ENCODE data around the gene RAB34. TPM values are rescaled to one million over a fixed set of nuclear protein-coding genes. Genes with fewer than 3 reads are reported as not detected.
A peak's percentile ranks its signal among the peaks of the same experiment; 100 is the strongest.

Gene RAB34
- total RNA-seq, 1 experiment from 2014 or later: 284 TPM

GRCh38 chr17:28712705-28713415 is 4.8 kb downstream of the RAB34 start:
- intact Hi-C loops (cut with micrococcal nuclease; ENCODE audit: unreplicated experiment) (no loop called here), in situ Hi-C loops (cut with HindIII; ENCODE audit: low pct_unique_long_range_greater_than_20kb, low sequenced_read_pairs) (no loop called here)
- Histone ChIP-seq H3K36me3 (ENCODE audit: control insufficient read depth, insufficient read depth, low read length) (peaks cover 5% of the 10 kb centered on the region), H3K27me3 (ENCODE audit: control insufficient read depth, insufficient read depth, low read length) (no peaks in the 10 kb centered on the region), H3K4me1 (ENCODE audit: control insufficient read depth, insufficient read depth, low read length) (peaks cover 29% of the 10 kb centered on the region), H3K9me3 (ENCODE audit: control insufficient read depth, insufficient read depth, low read depth, low read length) (no peaks in the 10 kb centered on the region), H3K27ac (ENCODE audit: low read length) (peak overlapping the region; percentile 92), H3K4me3 (ENCODE audit: low read depth in 2 of 2, low read length in 2 of 2) (no peak overlapping the region; a peak in 1 of 4 replicates)
- ATAC-seq: no peak
- POLR2A ChIA-PET: interaction anchor here (2.5 kb wide), 1 partner anchor 7 kb away, joined by 39 read pairs; the partner anchor contains the start of gene RPL23A
- no TSS peak for BruUV-seq (replicated peaks)
- CTCF ChIA-PET: no interaction called here
- TF ChIP-seq CTCF (IDR thresholded peaks at IDR 0.05): no peak
- no peak for TF ChIP-seq POLR2AphosphoS5 (IDR thresholded peaks at IDR 0.05; ENCODE audit: low read depth, low read length)
- TF ChIP-seq SIN3A (IDR thresholded peaks at IDR 0.05; ENCODE audit: borderline replicate concordance, insufficient read depth, low read depth, low read length): no peak
- TF ChIP-seq REST (IDR thresholded peaks at IDR 0.05; ENCODE audit: insufficient read depth in 1 of 2, low read depth in 2 of 2, low read length in 1 of 2): no peak
- TF ChIP-seq TCF7L2 (IDR thresholded peaks at IDR 0.05; ENCODE audit: low read depth, low read length): no peak
- no peak for DNase-seq (ENCODE audit: low read depth, low spot score)

- peak; percentile 22 for ATAC-seq
- H3K4me3 ChIP-seq (ENCODE audit: low read depth in 2 of 2, low read length in 2 of 2): peak overlapping the region; percentile 55 to 69
- in situ Hi-C loops (cut with HindIII; ENCODE audit: low pct_unique_long_range_greater_than_20kb, low sequenced_read_pairs) (no loop called here), intact Hi-C loops (cut with micrococcal nuclease; ENCODE audit: unreplicated experiment) (no loop called here)
- H3K36me3 ChIP-seq (ENCODE audit: control insufficient read depth, insufficient read depth, low read length): peaks cover 5% of the 10 kb centered on the region
- DNase-seq (ENCODE audit: low read depth, low spot score): no peak
- CTCF ChIA-PET: no interaction called here
- peak overlapping the region; percentile 92 for H3K27ac ChIP-seq (ENCODE audit: low read length)
- H3K27me3 ChIP-seq (ENCODE audit: control insufficient read depth, insufficient read depth, low read length): no peaks in the 10 kb centered on the region
- H3K9me3 ChIP-seq (ENCODE audit: control insufficient read depth, insufficient read depth, low read depth, low read length): no peaks in the 10 kb centered on the region
- no TSS peak for BruUV-seq (replicated peaks)
- POLR2A ChIA-PET: interaction anchor here (0.6 to 2.5 kb wide), 3 partner anchors 8 to 16 kb away, joined by 3 to 39 read pairs (median 7); partner anchors contain the start of gene RPL23A
- no peak for TF ChIP-seq SIN3A (IDR thresholded peaks at IDR 0.05; ENCODE audit: borderline replicate concordance, insufficient read depth, low read depth, low read length)
- no peak for TF ChIP-seq REST (IDR thresholded peaks at IDR 0.05; ENCODE audit: insufficient read depth in 1 of 2, low read depth in 2 of 2, low read length in 1 of 2)
- no peak for TF ChIP-seq CTCF (IDR thresholded peaks at IDR 0.05)
- TF ChIP-seq TCF7L2 (IDR thresholded peaks at IDR 0.05; ENCODE audit: low read depth, low read length): no peak
- no peak for TF ChIP-seq POLR2AphosphoS5 (IDR thresholded peaks at IDR 0.05; ENCODE audit: low read depth, low read length)
- H3K4me1 ChIP-seq (ENCODE audit: control insufficient read depth, insufficient read depth, low read length): peaks cover 29% of the 10 kb centered on the region
These were observed 5.5 kb downstream of the RAB34 start for GRCh38 chr17:28712032-28712704.
